Parathyroid adenoma (tissue), 2 donors: ENCODE measurements around the gene C2orf72.

Source experiments
- H2AFZ ChIP-seq: fragments of 300-600 bp; sonication (generic); one replicate; pipeline ENCODE4 v1.7.0; 2017; ENCODE audit warnings: antibody characterized with exemption, mild to moderate bottlenecking
- H3K27ac ChIP-seq: fragments of 300-600 bp; sonication (generic); one replicate; pipeline ENCODE4 v1.7.0; 2017
- H3K27me3 ChIP-seq: fragments of 300-600 bp; sonication (generic); one replicate; pipeline ENCODE4 v1.7.0; 2017; ENCODE audit warnings: low read length; ENCODE audit not compliant: control insufficient read depth, insufficient read depth
- H3K36me3 ChIP-seq: fragments of 300-600 bp; sonication (generic); one replicate; pipeline ENCODE4 v1.7.0; 2017; ENCODE audit warnings: low read length; ENCODE audit not compliant: control insufficient read depth, insufficient read depth
- H3K4me1 ChIP-seq: fragments of 300-600 bp; sonication (generic); one replicate; pipeline ENCODE4 v1.7.0; 2017; ENCODE audit warnings: control low read depth
- H3K4me2 ChIP-seq: fragments of 300-600 bp; sonication (generic); one replicate; pipeline ENCODE4 v1.7.0; 2017; ENCODE audit warnings: low read length
- H3K4me3 ChIP-seq: fragments of 300-600 bp; sonication (generic); one replicate; pipeline ENCODE4 v1.7.0; 2017; ENCODE audit warnings: low read depth, low read length
- H3K79me2 ChIP-seq: fragments of 300-600 bp; sonication (generic); one replicate; pipeline ENCODE4 v1.7.0; 2017; ENCODE audit warnings: control low read depth
- H3K9ac ChIP-seq: fragments of 300-600 bp; sonication (generic); one replicate; pipeline ENCODE4 v1.7.0; 2017; ENCODE audit warnings: mild to moderate bottlenecking
- H3K9me3 ChIP-seq: fragments of 300-600 bp; sonication (generic); one replicate; pipeline ENCODE4 v1.7.0; 2017; ENCODE audit warnings: low read length; ENCODE audit not compliant: control insufficient read depth
- CTCF ChIP-seq: fragments of 300-600 bp; sonication (generic); IDR thresholded peaks from one replicate; pipeline ENCODE4 v1.7.0; 2017; ENCODE audit warnings: antibody characterized with exemption, mild to moderate bottlenecking
- donor health status: primary hyperparathyroidism.

Gene C2orf72

GRCh38 chr2:231034291-231034882, 2.9 kb upstream of the C2orf72 start:
- Histone ChIP-seq H3K36me3 (no peaks in the 10 kb centered on the region), H3K9ac (no peak overlapping the region), H3K4me2 (no peak overlapping the region), H3K4me3 (no peak overlapping the region), H3K9me3 (no peaks in the 10 kb centered on the region), H2AFZ (no peak overlapping the region), H3K79me2 (no peaks in the 10 kb centered on the region), H3K27ac (no peak overlapping the region), H3K27me3 (no peaks in the 10 kb centered on the region), H3K4me1 (no peaks in the 10 kb centered on the region)
- no peak for TF ChIP-seq CTCF

GRCh38 chr2:231036131-231036530, 1.2 kb upstream of the C2orf72 start:
- Histone ChIP-seq H3K4me1 (no peaks in the 10 kb centered on the region), H3K4me2 (no peak overlapping the region), H2AFZ (no peak overlapping the region), H3K9ac (no peak overlapping the region), H3K27me3 (no peaks in the 10 kb centered on the region), H3K27ac (no peak overlapping the region), H3K4me3 (no peak overlapping the region), H3K9me3 (no peaks in the 10 kb centered on the region), H3K36me3 (no peaks in the 10 kb centered on the region), H3K79me2 (no peaks in the 10 kb centered on the region)
- no peak for TF ChIP-seq CTCF

GRCh38 chr2:231036578-231037106, 681 bp upstream of the C2orf72 start:
- no peak overlapping the region for H3K4me2 ChIP-seq
- H3K27me3 ChIP-seq = no peaks in the 10 kb centered on the region
- no peak overlapping the region for H3K27ac ChIP-seq
- no peak overlapping the region for H2AFZ ChIP-seq
- no peak for TF ChIP-seq CTCF
- H3K79me2 ChIP-seq = no peaks in the 10 kb centered on the region
- H3K4me1 ChIP-seq = no peaks in the 10 kb centered on the region
- no peaks in the 10 kb centered on the region for H3K36me3 ChIP-seq
- H3K9me3 ChIP-seq = no peaks in the 10 kb centered on the region
- no peak overlapping the region for H3K9ac ChIP-seq
- no peak overlapping the region for H3K4me3 ChIP-seq

- no peak overlapping the region for H3K9ac ChIP-seq
- H3K27ac ChIP-seq = no peak overlapping the region
- no peaks in the 10 kb centered on the region for H3K36me3 ChIP-seq
- H3K4me3 ChIP-seq = no peak overlapping the region
- no peak for TF ChIP-seq CTCF
- no peaks in the 10 kb centered on the region for H3K79me2 ChIP-seq
- no peaks in the 10 kb centered on the region for H3K9me3 ChIP-seq
- peak overlapping the region; percentile 50 for H3K4me2 ChIP-seq
- H2AFZ ChIP-seq = peak overlapping the region; percentile 93
- no peaks in the 10 kb centered on the region for H3K4me1 ChIP-seq
- H3K27me3 ChIP-seq = no peaks in the 10 kb centered on the region
These were observed 584 bp downstream of the C2orf72 start for GRCh38 chr2:231037731-231038482.
